MCF 10A (cell line): ENCODE data around the gene CCDC136. TPM values are rescaled to one million over a fixed set of nuclear protein-coding genes. Genes with fewer than 3 reads are reported as not detected.

Source experiments
- BruUV-seq: library from RNA; stranded (reverse); fragments of 400-500 nt; replicated peaks from 2 replicates; lab custom pipeline; 2021; lab: Mats Ljungman, UMichigan
- CTCF ChIA-PET: fragments of 300-600 bp; sonication (Branson Sonifier 250); formaldehyde crosslinking; extraction: SDS; loops from one replicate; lab custom pipeline; 2021; ENCODE audit warnings: antibody characterized with exemption, inconsistent platforms; lab: Yijun Ruan, JAX
- POLR2A ChIA-PET: fragments of 300-600, 350-650 bp; sonication (Branson Sonifier 250); formaldehyde crosslinking; extraction: SDS; loops from one replicate; lab custom pipeline; 2020; ENCODE audit warnings: antibody characterized with exemption, inconsistent platforms; lab: Yijun Ruan, JAX
- DNase-seq: peaks from one replicate; pipeline ENCODE4 v3.0.0-alpha.2; 2018; ENCODE audit not compliant: unreplicated experiment
- H3K27ac Mint-ChIP-seq: one replicate; pipeline ENCODE4 v1.8.0; 2022; ENCODE audit warnings: mild to moderate bottlenecking, low read depth, mixed read lengths; ENCODE audit not compliant: unreplicated experiment
- H3K27me3 Mint-ChIP-seq: one replicate; pipeline ENCODE4 v1.8.0; 2022; ENCODE audit warnings: mixed read lengths; ENCODE audit not compliant: insufficient read depth, unreplicated experiment
- H3K36me3 Mint-ChIP-seq: one replicate; pipeline ENCODE4 v1.8.0; 2022; ENCODE audit warnings: mild to moderate bottlenecking, moderate library complexity, mixed read lengths; ENCODE audit not compliant: insufficient read depth, unreplicated experiment
- H3K4me1 Mint-ChIP-seq: one replicate; pipeline ENCODE4 v1.8.0; 2022; ENCODE audit warnings: mixed read lengths; ENCODE audit not compliant: insufficient read depth, unreplicated experiment
- H3K4me3 Mint-ChIP-seq: one replicate; pipeline ENCODE4 v1.8.0; 2022; ENCODE audit warnings: mild to moderate bottlenecking, moderate library complexity, mixed read lengths; ENCODE audit not compliant: unreplicated experiment
- H3K9me3 Mint-ChIP-seq: one replicate; pipeline ENCODE4 v1.8.0; 2022; ENCODE audit warnings: mixed read lengths; ENCODE audit not compliant: unreplicated experiment
- CTCF ChIP-seq: fragments of 200-600 bp; IDR thresholded peaks from one replicate; pipeline ENCODE4 v1.8.0; 2022; ENCODE audit warnings: antibody characterized with exemption, mild to moderate bottlenecking; ENCODE audit not compliant: unreplicated experiment
- intact Hi-C: fragments of 100-400 bp; cut with micrococcal nuclease; formaldehyde crosslinking; loops from 2 replicates; pipeline ENCODE4 v1.14.1; 2022
- total RNA-seq: library from RNA; stranded (reverse); gene quantifications from 2 replicates; pipeline ENCODE4 v1.2.3, GENCODE V29; 2022

The CCDC136 gene
- total RNA-seq, 1 experiment from 2014 or later: 3.5 TPM

- no peak for DNase-seq
- no peak overlapping the region for H3K4me3 Mint-ChIP-seq
- no peaks in the 10 kb centered on the region for H3K36me3 Mint-ChIP-seq
- no peak for TF ChIP-seq CTCF
- POLR2A ChIA-PET: interaction anchor here (0.9 kb wide), 1 partner anchor 9 kb away, joined by 4 read pairs; no protein-coding TSS in a partner anchor
- no peaks in the 10 kb centered on the region for H3K27me3 Mint-ChIP-seq
- no TSS peak for BruUV-seq
- H3K9me3 Mint-ChIP-seq: no peaks in the 10 kb centered on the region
- no peaks in the 10 kb centered on the region for H3K4me1 Mint-ChIP-seq
- intact Hi-C loops: no loop called here
- no peak overlapping the region for H3K27ac Mint-ChIP-seq
- CTCF ChIA-PET: interaction anchor here (0.6 to 1.1 kb wide), 5 partner anchors 17 to 171 kb away, joined by 3 to 5 read pairs (median 3); partner anchors contain the start of gene GARIN1A
Measured at GRCh38 chr7:128842674-128843641, 51.2 kb downstream of the CCDC136 start.

GRCh38 chr7:128843938-128844621 is 52.3 kb downstream of the CCDC136 start:
- POLR2A ChIA-PET: interaction anchor here (0.9 kb wide), 1 partner anchor 10 kb away, joined by 4 read pairs; no protein-coding TSS in a partner anchor
- CTCF ChIA-PET: interaction anchor here (0.8 to 1.1 kb wide), 2 partner anchors 9 to 23 kb away, joined by 3 to 4 read pairs; no protein-coding TSS in a partner anchor
- no peak overlapping the region for H3K27ac Mint-ChIP-seq
- intact Hi-C loops: no loop called here
- H3K4me1 Mint-ChIP-seq: no peaks in the 10 kb centered on the region
- no peak for TF ChIP-seq CTCF
- DNase-seq: no peak
- no peaks in the 10 kb centered on the region for H3K36me3 Mint-ChIP-seq
- H3K9me3 Mint-ChIP-seq: no peaks in the 10 kb centered on the region
- BruUV-seq: no TSS peak
- H3K27me3 Mint-ChIP-seq: no peaks in the 10 kb centered on the region
- H3K4me3 Mint-ChIP-seq: no peak overlapping the region

GRCh38 chr7:128844777-128845311 is 53.1 kb downstream of the CCDC136 start:
- DNase-seq: no peak
- ChIA-PET CTCF (interaction anchor here (0.8 kb wide), 1 partner anchor 10 kb away, joined by 4 read pairs; no protein-coding TSS in a partner anchor), POLR2A (no interaction called here)
- H3K36me3 Mint-ChIP-seq: no peaks in the 10 kb centered on the region
- H3K27ac Mint-ChIP-seq: no peak overlapping the region
- BruUV-seq: no TSS peak
- peaks cover 3% of the 10 kb centered on the region for H3K27me3 Mint-ChIP-seq
- H3K9me3 Mint-ChIP-seq: no peaks in the 10 kb centered on the region
- no peak overlapping the region for H3K4me3 Mint-ChIP-seq
- H3K4me1 Mint-ChIP-seq: no peaks in the 10 kb centered on the region
- no peak for TF ChIP-seq CTCF
- intact Hi-C loops: no loop called here
